ENCODE measurements around the gene SLC2A4. TPM values are rescaled to one million over a fixed set of nuclear protein-coding genes. Genes with fewer than 3 reads are reported as not detected.

The SLC2A4 gene
- total RNA-seq, 1 donor from 2014 or later = 0.23 TPM

- no peak for TF ChIP-seq CTCF (conservative IDR thresholded peaks at IDR 0.05; ENCODE audit: low read depth, low read length)
- peak overlapping the region; percentile 73 for H3K4me3 ChIP-seq (ENCODE audit: low read depth, low read length)
- DNase-seq (ENCODE audit: low read depth) = no peak
Observed at GRCh38 chr17:7249830-7250229, 31.7 kb upstream of the SLC2A4 start.

- H3K4me3 ChIP-seq (ENCODE audit: low read depth, low read length) = peak overlapping the region; percentile 73
- no peak for DNase-seq (ENCODE audit: low read depth)
- no peak for TF ChIP-seq CTCF (conservative IDR thresholded peaks at IDR 0.05; ENCODE audit: low read depth, low read length)
Observed at GRCh38 chr17:7250695-7251627, 30.6 kb upstream of the SLC2A4 start.

- H3K4me3 ChIP-seq (ENCODE audit: low read depth, low read length) = peak within 1 kb of the TSS; percentile 73
- TF ChIP-seq CTCF (conservative IDR thresholded peaks at IDR 0.05; ENCODE audit: low read depth, low read length) = no peak
- DNase-seq (ENCODE audit: low read depth) = peak; percentile 97
Observed at GRCh38 chr17:7251661-7252175, 29.8 kb upstream of the SLC2A4 start, which contains the start of gene CTDNEP1. TSS of gene CTDNEP1 (minus strand) at chr17:7251734. CDS start at chr17:7251296, 438 bp downstream.

GRCh38 chr17:7252176-7253043, 29.1 kb upstream of the SLC2A4 start, which contains the start of gene ELP5:
TSS of gene ELP5 (plus strand) at chr17:7252215. CDS start at chr17:7252551, 336 bp downstream.
- DNase-seq (ENCODE audit: low read depth) = peak; percentile 68
- peak; percentile 9 for TF ChIP-seq CTCF (conservative IDR thresholded peaks at IDR 0.05; ENCODE audit: low read depth, low read length)
- peak within 1 kb of the TSS; percentile 73 for H3K4me3 ChIP-seq (ENCODE audit: low read depth, low read length)

GRCh38 chr17:7253082-7253481, 28.4 kb upstream of the SLC2A4 start:
- DNase-seq (ENCODE audit: low read depth) = no peak
- peak overlapping the region; percentile 73 for H3K4me3 ChIP-seq (ENCODE audit: low read depth, low read length)
- TF ChIP-seq CTCF (conservative IDR thresholded peaks at IDR 0.05; ENCODE audit: low read depth, low read length) = no peak

GRCh38 chr17:7254511-7254910, 27.0 kb upstream of the SLC2A4 start:
- H3K4me3 ChIP-seq (ENCODE audit: low read depth, low read length) = no peak overlapping the region
- no peak for DNase-seq (ENCODE audit: low read depth)
- TF ChIP-seq CTCF (conservative IDR thresholded peaks at IDR 0.05; ENCODE audit: low read depth, low read length) = no peak
